Smooth muscle cell (in vitro differentiated cells): Measurements from ENCODE around the gene PPP1R11. TPM values are rescaled to one million over a fixed set of nuclear protein-coding genes. Genes with fewer than 3 reads are reported as not detected.

Source experiments
- DNase-seq: peaks from one replicate; lab custom pipeline; 2025; ENCODE audit not compliant: unreplicated experiment; lab: John Stamatoyannopoulos, UW
- H2AFZ ChIP-seq: fragments of 200-600 bp; sonication (generic); 2 replicates; pipeline ENCODE4 v1.6.0; 2016; ENCODE audit warnings: antibody characterized with exemption, low read depth, mild to moderate bottlenecking
- H3F3A ChIP-seq: fragments of 200-600 bp; sonication (generic); 2 replicates; pipeline ENCODE4 v1.6.0; 2017; ENCODE audit warnings: antibody characterized with exemption, low read depth
- H3K27ac ChIP-seq: fragments of 200-600 bp; sonication (generic); 2 replicates; pipeline ENCODE4 v1.5.1; 2016; ENCODE audit warnings: low read depth, mild to moderate bottlenecking
- H3K27me3 ChIP-seq: fragments of 200-600 bp; sonication (generic); 2 replicates; pipeline ENCODE4 v1.6.1; 2016; ENCODE audit warnings: low read depth, mild to moderate bottlenecking
- H3K36me3 ChIP-seq: fragments of 200-600 bp; sonication (generic); 2 replicates; pipeline ENCODE4 v1.5.1; 2016; ENCODE audit warnings: low read depth
- H3K4me1 ChIP-seq: fragments of 200-600 bp; sonication (generic); 2 replicates; pipeline ENCODE4 v1.5.1; 2016; ENCODE audit warnings: low read depth
- H3K4me2 ChIP-seq: fragments of 200-600 bp; sonication (generic); 2 replicates; pipeline ENCODE4 v1.6.0; 2016; ENCODE audit warnings: mild to moderate bottlenecking
- H3K4me3 ChIP-seq: fragments of 200-600 bp; sonication (generic); 2 replicates; pipeline ENCODE4 v1.5.1; 2016; ENCODE audit warnings: mild to moderate bottlenecking
- H3K79me2 ChIP-seq: fragments of 200-600 bp; sonication (generic); 2 replicates; pipeline ENCODE4 v1.6.0; 2016; ENCODE audit warnings: low read depth, mild to moderate bottlenecking
- H3K9ac ChIP-seq: fragments of 200-600 bp; sonication (generic); 2 replicates; pipeline ENCODE4 v1.6.0; 2016; ENCODE audit warnings: low read depth
- H3K9me3 ChIP-seq: fragments of 200-600 bp; sonication (generic); replicated peaks from 2 replicates; pipeline ENCODE4 v1.5.1; 2016; ENCODE audit warnings: low read depth
- H4K20me1 ChIP-seq: fragments of 200-600 bp; sonication (generic); 2 replicates; pipeline ENCODE4 v1.6.0; 2016; ENCODE audit warnings: low read depth
- CTCF ChIP-seq: fragments of 200-600 bp; sonication (generic); IDR thresholded peaks from 2 replicates; pipeline ENCODE4 v1.5.1; 2017; ENCODE audit warnings: borderline replicate concordance, mild to moderate bottlenecking, antibody characterized with exemption; ENCODE audit not compliant: insufficient read depth, poor library complexity, severe bottlenecking
- WGBS: methylation state at CpG from one replicate; pipeline ENCODE4 v1.1.7; 2016; ENCODE audit warnings: low lambda C conversion rate; 5-methylcytosine and 5-hydroxymethylcytosine counted together
- polyA plus RNA-seq: library from polyadenylated mRNA; unstranded; fragments of >200 nt; fragmentation: Nextera tagmentation; extraction: Ambion mirVana; gene quantifications from 2 replicates; pipeline ENCODE4 v1.2.1, GENCODE V29; 2016
- total RNA-seq: library from RNA; depleted of rRNA; stranded (reverse); fragments of >200 nt; gene quantifications from 2 replicates; pipeline ENCODE4 v1.2.3, GENCODE V29; 2014

PPP1R11 gene
- total and polyA plus RNA-seq, 2 experiments from 2014 or later: 63.4 to 80.2 TPM

GRCh38 chr6:30071081-30071818 is 4.3 kb downstream of the PPP1R11 start:
- H4K20me1 ChIP-seq: no peaks in the 10 kb centered on the region
- H3K79me2 ChIP-seq: peaks cover 2% of the 10 kb centered on the region
- peaks cover under 1% of the 10 kb centered on the region for H3F3A ChIP-seq
- no peaks in the 10 kb centered on the region for H3K9me3 ChIP-seq
- WGBS: 10% methylated on average over 53 of the region's 68 CpGs
- H3K4me2 ChIP-seq: peak overlapping the region; percentile 82
- H3K4me3 ChIP-seq: peak overlapping the region; percentile 36
- no peak for TF ChIP-seq CTCF
- H3K36me3 ChIP-seq: no peaks in the 10 kb centered on the region
- H3K27ac ChIP-seq: no peak overlapping the region
- H3K27me3 ChIP-seq: peaks cover 63% of the 10 kb centered on the region
- H2AFZ ChIP-seq: no peak overlapping the region
- no peak overlapping the region for H3K9ac ChIP-seq
- H3K4me1 ChIP-seq: peaks cover 19% of the 10 kb centered on the region
- DNase-seq: no peak

GRCh38 chr6:30071858-30072257 is 4.9 kb downstream of the PPP1R11 start:
- no peak for DNase-seq
- Histone ChIP-seq H3K27ac (no peak overlapping the region), H3K36me3 (no peaks in the 10 kb centered on the region), H3K27me3 (peaks cover 69% of the 10 kb centered on the region), H3K79me2 (peaks cover 2% of the 10 kb centered on the region), H3K4me3 (no peak overlapping the region), H3F3A (no peaks in the 10 kb centered on the region), H3K4me1 (peaks cover 19% of the 10 kb centered on the region), H3K4me2 (peak overlapping the region; percentile 82), H3K9ac (no peak overlapping the region), H3K9me3 (no peaks in the 10 kb centered on the region), H4K20me1 (no peaks in the 10 kb centered on the region), H2AFZ (no peak overlapping the region)
- no peak for TF ChIP-seq CTCF
- WGBS: 47% methylated on average over 3 of the region's 3 CpGs

- peak overlapping the region; percentile 44 for H3K4me3 ChIP-seq
- H4K20me1 ChIP-seq: no peaks in the 10 kb centered on the region
- no peak overlapping the region for H2AFZ ChIP-seq
- H3K4me1 ChIP-seq: peaks cover 13% of the 10 kb centered on the region
- no peaks in the 10 kb centered on the region for H3K9me3 ChIP-seq
- no peak for DNase-seq
- H3K4me2 ChIP-seq: no peak overlapping the region
- no peaks in the 10 kb centered on the region for H3F3A ChIP-seq
- peaks cover 87% of the 10 kb centered on the region for H3K27me3 ChIP-seq
- 40% methylated on average over 7 of the region's 7 CpGs for WGBS
- no peak overlapping the region for H3K27ac ChIP-seq
- H3K79me2 ChIP-seq: no peaks in the 10 kb centered on the region
- TF ChIP-seq CTCF: no peak
- no peak overlapping the region for H3K9ac ChIP-seq
- H3K36me3 ChIP-seq: no peaks in the 10 kb centered on the region
Measured at GRCh38 chr6:30073489-30074235, 6.7 kb downstream of the PPP1R11 start.
